ENCODE results near the gene ZNF407.
"Not testable (repeated sequence)": the region's sequence is repeated elsewhere in the genome, so short reads cannot be mapped to it uniquely, and the experiment has no call there.

Gene ZNF407

GRCh38 chr18:75088021-75088506 is 490.4 kb downstream of the ZNF407 start:
- H3K36me3 ChIP-seq (ENCODE audit: control insufficient read depth, insufficient read depth, low read length) = no peaks in the 10 kb centered on the region
- H3K4me3 ChIP-seq (ENCODE audit: low read length) = no peak overlapping the region
- no peak overlapping the region for H3K27ac ChIP-seq (ENCODE audit: low read depth, low read length)
- H3K9ac ChIP-seq (ENCODE audit: low read length) = no peak overlapping the region
- H3K4me1 ChIP-seq (ENCODE audit: control insufficient read depth, insufficient read depth, low read length) = no peaks in the 10 kb centered on the region
- H3K27me3 ChIP-seq (ENCODE audit: control insufficient read depth, insufficient read depth, low read length) = no peaks in the 10 kb centered on the region

- Histone ChIP-seq H3K4me1 (ENCODE audit: control insufficient read depth, insufficient read depth, low read length) (no peaks in the 10 kb centered on the region), H3K9ac (ENCODE audit: low read length) (no peak overlapping the region), H3K4me3 (ENCODE audit: low read length) (no peak overlapping the region), H3K27me3 (ENCODE audit: control insufficient read depth, insufficient read depth, low read length) (no peaks in the 10 kb centered on the region), H3K27ac (ENCODE audit: low read depth, low read length) (no peak overlapping the region), H3K36me3 (ENCODE audit: control insufficient read depth, insufficient read depth, low read length) (no peaks in the 10 kb centered on the region)
Observed at GRCh38 chr18:75088622-75089211, 491.0 kb downstream of the ZNF407 start.

- Histone ChIP-seq H3K4me3 (ENCODE audit: low read length) (no peak overlapping the region), H3K4me1 (ENCODE audit: control insufficient read depth, insufficient read depth, low read length) (no peaks in the 10 kb centered on the region), H3K27ac (ENCODE audit: low read depth, low read length) (no peak overlapping the region), H3K9ac (ENCODE audit: low read length) (no peak overlapping the region), H3K27me3 (ENCODE audit: control insufficient read depth, insufficient read depth, low read length) (no peaks in the 10 kb centered on the region), H3K36me3 (ENCODE audit: control insufficient read depth, insufficient read depth, low read length) (no peaks in the 10 kb centered on the region)
Observed at GRCh38 chr18:75089748-75090327, 492.2 kb downstream of the ZNF407 start.

GRCh38 chr18:75090336-75090735 is 492.7 kb downstream of the ZNF407 start:
- Histone ChIP-seq H3K4me1 (ENCODE audit: control insufficient read depth, insufficient read depth, low read length) (no peaks in the 10 kb centered on the region), H3K27ac (ENCODE audit: low read depth, low read length) (no peak overlapping the region), H3K27me3 (ENCODE audit: control insufficient read depth, insufficient read depth, low read length) (no peaks in the 10 kb centered on the region), H3K36me3 (ENCODE audit: control insufficient read depth, insufficient read depth, low read length) (no peaks in the 10 kb centered on the region), H3K4me3 (ENCODE audit: low read length) (no peak overlapping the region), H3K9ac (ENCODE audit: low read length) (no peak overlapping the region)

GRCh38 chr18:75097491-75098225 is 500.0 kb downstream of the ZNF407 start:
- H3K36me3 ChIP-seq (ENCODE audit: control insufficient read depth, insufficient read depth, low read length) = no peaks in the 10 kb centered on the region
- H3K9ac ChIP-seq (ENCODE audit: low read length) = no peak overlapping the region
- no peaks in the 10 kb centered on the region for H3K27me3 ChIP-seq (ENCODE audit: control insufficient read depth, insufficient read depth, low read length)
- no peak overlapping the region for H3K27ac ChIP-seq (ENCODE audit: low read depth, low read length)
- H3K4me1 ChIP-seq (ENCODE audit: control insufficient read depth, insufficient read depth, low read length) = no peaks in the 10 kb centered on the region
- H3K4me3 ChIP-seq (ENCODE audit: low read length) = no peak overlapping the region

GRCh38 chr18:75100832-75101630 is 503.4 kb downstream of the ZNF407 start:
- no peaks in the 10 kb centered on the region for H3K27me3 ChIP-seq (ENCODE audit: control insufficient read depth, insufficient read depth, low read length)
- H3K4me1 ChIP-seq (ENCODE audit: control insufficient read depth, insufficient read depth, low read length) = no peaks in the 10 kb centered on the region
- no peak overlapping the region for H3K4me3 ChIP-seq (ENCODE audit: low read length)
- no peak overlapping the region for H3K9ac ChIP-seq (ENCODE audit: low read length)
- no peaks in the 10 kb centered on the region for H3K36me3 ChIP-seq (ENCODE audit: control insufficient read depth, insufficient read depth, low read length)
- no peak overlapping the region for H3K27ac ChIP-seq (ENCODE audit: low read depth, low read length)

GRCh38 chr18:75101916-75102315 is 504.2 kb downstream of the ZNF407 start:
- H3K9ac ChIP-seq (ENCODE audit: low read length) = no peak overlapping the region
- no peaks in the 10 kb centered on the region for H3K36me3 ChIP-seq (ENCODE audit: control insufficient read depth, insufficient read depth, low read length)
- no peak overlapping the region for H3K4me3 ChIP-seq (ENCODE audit: low read length)
- H3K4me1 ChIP-seq (ENCODE audit: control insufficient read depth, insufficient read depth, low read length) = no peaks in the 10 kb centered on the region
- H3K27ac ChIP-seq (ENCODE audit: low read depth, low read length) = no peak overlapping the region
- H3K27me3 ChIP-seq (ENCODE audit: control insufficient read depth, insufficient read depth, low read length) = no peaks in the 10 kb centered on the region

- H3K27ac ChIP-seq (ENCODE audit: low read depth, low read length) = not testable (repeated sequence)
Observed at GRCh38 chr18:75104029-75104428, 506.4 kb downstream of the ZNF407 start.

GRCh38 chr18:75104483-75104882 is 506.8 kb downstream of the ZNF407 start:
- Histone ChIP-seq H3K36me3 (ENCODE audit: control insufficient read depth, insufficient read depth, low read length) (no peaks in the 10 kb centered on the region), H3K9ac (ENCODE audit: low read length) (no peak overlapping the region), H3K4me3 (ENCODE audit: low read length) (no peak overlapping the region), H3K4me1 (ENCODE audit: control insufficient read depth, insufficient read depth, low read length) (no peaks in the 10 kb centered on the region), H3K27ac (ENCODE audit: low read depth, low read length) (no peak overlapping the region), H3K27me3 (ENCODE audit: control insufficient read depth, insufficient read depth, low read length) (no peaks in the 10 kb centered on the region)

More at GRCh38 chr18:75104029-75104428, 506.4 kb downstream of the ZNF407 start:
- not testable (repeated sequence) for H3K36me3 ChIP-seq (ENCODE audit: control insufficient read depth, insufficient read depth, low read length); H3K4me3 ChIP-seq (ENCODE audit: low read length); H3K27me3 ChIP-seq (ENCODE audit: control insufficient read depth, insufficient read depth, low read length); H3K9ac ChIP-seq (ENCODE audit: low read length); H3K4me1 ChIP-seq (ENCODE audit: control insufficient read depth, insufficient read depth, low read length)

- H3K9ac ChIP-seq (ENCODE audit: low read length) = no peak overlapping the region
- no peaks in the 10 kb centered on the region for H3K4me1 ChIP-seq (ENCODE audit: control insufficient read depth, insufficient read depth, low read length)
- H3K27me3 ChIP-seq (ENCODE audit: control insufficient read depth, insufficient read depth, low read length) = no peaks in the 10 kb centered on the region
- no peak overlapping the region for H3K4me3 ChIP-seq (ENCODE audit: low read length)
- no peak overlapping the region for H3K27ac ChIP-seq (ENCODE audit: low read depth, low read length)
- no peaks in the 10 kb centered on the region for H3K36me3 ChIP-seq (ENCODE audit: control insufficient read depth, insufficient read depth, low read length)
Observed at GRCh38 chr18:75105551-75106254, 508.0 kb downstream of the ZNF407 start.

GRCh38 chr18:75106746-75107145 is 509.1 kb downstream of the ZNF407 start:
- Histone ChIP-seq H3K9ac (ENCODE audit: low read length) (no peak overlapping the region), H3K4me1 (ENCODE audit: control insufficient read depth, insufficient read depth, low read length) (no peaks in the 10 kb centered on the region), H3K27me3 (ENCODE audit: control insufficient read depth, insufficient read depth, low read length) (no peaks in the 10 kb centered on the region), H3K4me3 (ENCODE audit: low read length) (no peak overlapping the region), H3K27ac (ENCODE audit: low read depth, low read length) (no peak overlapping the region), H3K36me3 (ENCODE audit: control insufficient read depth, insufficient read depth, low read length) (no peaks in the 10 kb centered on the region)
